Measurements from ENCODE around the gene NTN1.

- no peak for TF ChIP-seq POLR2A (IDR thresholded peaks at IDR 0.05)
- no peak for TF ChIP-seq CTCF (IDR thresholded peaks at IDR 0.05)
- no peak for TF ChIP-seq POLR2AphosphoS5 (IDR thresholded peaks at IDR 0.05)
These were observed 13.9 kb downstream of the NTN1 start for GRCh38 chr17:9035249-9035648.

Data from breast epithelium (tissue), 3 donors.